HUDEP-2 (cell line): Measurements from ENCODE around the gene MCF2L2.
A peak's percentile ranks its signal among the peaks of the same experiment; 100 is the strongest.

Experiments used
- DNase-seq, 76 experiments: peaks; one replicate each; lab custom pipeline; 2025; ENCODE audit not compliant: unreplicated experiment in 76 of 76; lab: John Stamatoyannopoulos, UW

The MCF2L2 gene

DNA sequence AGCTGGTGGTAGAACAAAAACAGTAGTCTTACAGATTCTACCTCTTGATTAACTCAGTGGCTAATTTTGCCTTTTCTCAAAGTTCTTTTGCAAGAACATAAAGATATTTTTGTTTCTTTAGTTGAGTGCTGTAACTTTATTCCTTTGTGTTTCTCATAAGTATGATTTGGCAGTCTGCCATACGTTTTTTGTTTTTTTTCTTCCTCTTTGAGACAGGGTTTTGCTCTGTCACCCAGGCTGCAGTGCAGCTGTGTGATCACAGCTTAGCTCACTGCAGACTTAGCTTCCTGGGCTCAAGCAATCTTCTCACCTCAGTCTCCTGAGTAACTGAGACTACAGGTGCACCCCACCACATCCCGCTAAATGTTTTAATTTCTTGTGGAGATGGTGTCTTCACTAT, 153.0 kb downstream of the MCF2L2 start:
- DNase-seq = peak in 25 of 76 experiments; percentile 2 to 57 (median 29)

DNA sequence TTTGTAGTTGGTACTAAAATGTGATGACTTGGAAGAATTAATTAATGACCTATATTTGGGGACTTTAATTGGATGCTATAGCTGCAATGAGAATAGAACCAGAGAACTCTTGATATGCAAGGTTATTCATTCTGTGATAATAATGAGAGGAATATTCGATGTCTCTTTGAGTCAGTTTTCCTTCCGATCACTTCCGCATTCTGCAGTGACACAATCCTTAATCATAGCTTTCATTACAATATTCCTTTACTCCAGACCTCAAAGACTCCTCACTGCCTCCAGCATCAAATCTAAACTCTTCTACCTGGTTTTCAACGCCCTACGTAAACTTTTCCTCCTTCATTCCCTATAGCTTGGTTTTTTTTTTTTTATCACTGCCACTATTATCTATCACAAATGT, 153.8 kb downstream of the MCF2L2 start:
- no peak for DNase-seq

DNA sequence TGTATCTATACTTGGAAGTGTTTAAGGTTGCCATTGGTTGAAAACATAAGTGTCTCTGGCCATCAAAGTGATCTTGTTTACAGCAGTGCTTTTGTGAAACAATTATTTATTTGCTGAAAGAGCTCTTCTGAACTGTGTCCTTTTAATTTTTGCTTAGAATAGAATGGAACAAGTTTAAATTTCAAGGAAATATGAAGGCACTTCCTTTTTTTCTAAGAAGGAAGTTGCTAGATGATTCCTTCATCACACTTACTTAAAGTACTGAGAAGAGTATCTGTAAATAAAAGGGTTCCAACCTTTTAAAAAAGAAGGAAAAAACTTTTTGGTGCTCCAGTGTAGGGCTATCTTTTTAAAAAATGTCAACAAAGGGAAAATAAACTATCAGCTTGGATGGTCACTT, 155.6 kb downstream of the MCF2L2 start:
- DNase-seq = no peak

DNA sequence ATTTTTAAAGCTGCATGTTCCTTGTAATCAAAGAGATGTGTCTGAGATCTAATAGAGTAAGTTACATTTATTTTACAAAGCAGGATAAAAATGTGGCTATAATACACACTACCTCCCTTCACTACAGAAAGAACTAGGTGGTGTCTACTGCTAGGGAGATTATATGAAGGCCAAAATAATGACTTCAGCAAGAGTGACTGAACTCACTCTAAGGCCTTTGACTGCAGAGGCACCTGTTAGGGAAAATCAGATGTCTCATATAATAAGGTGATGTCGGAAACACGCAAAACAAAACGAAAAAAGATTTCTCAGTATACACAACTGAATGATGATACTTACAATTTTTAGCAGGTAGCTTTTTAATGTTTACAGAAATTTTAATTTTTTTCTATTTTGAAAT, 156.3 kb downstream of the MCF2L2 start:
- no peak for DNase-seq

DNA sequence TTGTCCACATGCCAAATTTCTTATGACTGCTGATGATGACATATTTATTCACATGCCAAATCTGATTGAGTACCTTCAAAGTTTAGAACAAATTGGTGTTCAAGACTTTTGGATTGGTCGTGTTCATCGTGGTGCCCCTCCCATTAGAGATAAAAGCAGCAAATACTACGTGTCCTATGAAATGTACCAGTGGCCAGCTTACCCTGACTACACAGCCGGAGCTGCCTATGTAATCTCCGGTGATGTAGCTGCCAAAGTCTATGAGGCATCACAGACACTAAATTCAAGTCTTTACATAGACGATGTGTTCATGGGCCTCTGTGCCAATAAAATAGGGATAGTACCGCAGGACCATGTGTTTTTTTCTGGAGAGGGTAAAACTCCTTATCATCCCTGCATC, 158.1 kb downstream of the MCF2L2 start:
- no peak for DNase-seq

DNA sequence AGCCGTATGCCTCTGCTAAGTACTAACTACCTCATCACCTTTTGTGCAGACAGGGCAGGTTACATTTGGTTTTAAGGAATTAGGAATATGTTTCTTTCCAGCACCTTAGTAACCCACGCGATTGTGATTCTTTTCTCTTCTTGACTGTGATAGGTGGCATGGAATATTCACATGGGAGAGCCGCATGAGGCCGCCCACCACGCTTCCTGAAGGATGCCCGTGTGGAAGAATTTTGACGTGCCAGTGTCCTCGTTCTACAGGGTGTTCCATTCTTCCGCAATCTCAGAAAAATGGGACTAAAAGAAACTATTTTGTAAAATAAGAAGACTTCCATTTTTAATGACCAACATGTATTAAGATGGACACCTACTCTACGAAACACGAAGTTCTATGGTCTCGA, 159.1 kb downstream of the MCF2L2 start:
- no peak for DNase-seq

DNA sequence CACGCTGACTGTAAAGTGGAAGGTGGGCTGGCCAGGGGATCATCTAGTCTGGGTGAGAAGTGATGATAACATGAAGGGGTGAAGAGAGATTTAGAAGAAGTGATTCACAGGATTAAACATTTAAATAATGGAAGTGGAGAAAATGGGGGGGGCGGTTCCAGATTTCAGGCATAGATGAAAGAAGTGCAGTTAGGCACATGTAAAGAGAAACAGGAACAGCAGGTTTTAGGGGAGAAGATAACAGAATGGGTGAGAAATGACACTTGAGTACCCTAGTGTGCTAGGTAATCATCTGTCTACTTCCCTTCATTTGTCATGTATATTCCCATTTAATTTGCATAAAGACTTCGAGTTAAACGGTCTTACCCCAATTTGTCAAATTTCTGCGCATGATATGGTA, 160.1 kb downstream of the MCF2L2 start:
- no peak for DNase-seq

DNA sequence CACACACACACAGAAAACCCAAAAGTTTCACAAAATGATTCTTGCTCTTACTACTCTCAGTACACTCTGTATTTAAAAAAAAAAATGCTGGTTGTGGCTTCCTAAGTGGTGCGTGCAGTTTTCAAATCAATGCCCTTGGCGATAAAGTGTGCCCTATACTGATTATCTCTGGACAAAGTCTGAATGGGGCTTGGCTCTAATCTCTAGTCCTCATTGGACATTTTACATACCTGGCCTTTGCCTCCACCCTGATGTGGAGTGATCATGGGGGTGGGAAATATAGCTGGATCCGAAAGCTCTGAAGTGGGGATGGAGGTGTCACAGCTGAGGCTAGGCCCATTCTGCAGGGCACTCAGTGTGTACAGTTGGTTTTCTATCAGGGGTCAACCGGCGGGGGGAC, 161.3 kb downstream of the MCF2L2 start:
- DNase-seq = no peak

DNA sequence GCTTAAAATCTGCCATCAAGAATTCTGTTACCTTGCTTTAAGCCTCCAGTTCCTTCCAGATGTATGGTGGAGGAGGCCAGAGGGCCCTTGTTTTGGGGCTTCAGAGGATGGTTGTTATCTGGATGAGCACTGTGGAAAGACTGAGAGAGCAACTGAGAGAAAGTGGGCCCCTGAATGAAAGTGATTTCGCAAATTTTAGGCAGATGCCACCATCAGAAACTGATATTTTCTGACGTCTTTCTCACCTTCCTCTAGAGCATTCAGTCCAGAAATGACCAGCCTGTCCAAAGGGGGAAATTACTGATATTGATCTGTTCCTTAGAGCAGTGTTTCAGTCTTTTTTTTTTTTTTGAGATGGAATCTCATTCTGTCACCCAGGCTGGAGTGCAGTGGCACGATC, 162.0 kb downstream of the MCF2L2 start:
- no peak for DNase-seq

DNA sequence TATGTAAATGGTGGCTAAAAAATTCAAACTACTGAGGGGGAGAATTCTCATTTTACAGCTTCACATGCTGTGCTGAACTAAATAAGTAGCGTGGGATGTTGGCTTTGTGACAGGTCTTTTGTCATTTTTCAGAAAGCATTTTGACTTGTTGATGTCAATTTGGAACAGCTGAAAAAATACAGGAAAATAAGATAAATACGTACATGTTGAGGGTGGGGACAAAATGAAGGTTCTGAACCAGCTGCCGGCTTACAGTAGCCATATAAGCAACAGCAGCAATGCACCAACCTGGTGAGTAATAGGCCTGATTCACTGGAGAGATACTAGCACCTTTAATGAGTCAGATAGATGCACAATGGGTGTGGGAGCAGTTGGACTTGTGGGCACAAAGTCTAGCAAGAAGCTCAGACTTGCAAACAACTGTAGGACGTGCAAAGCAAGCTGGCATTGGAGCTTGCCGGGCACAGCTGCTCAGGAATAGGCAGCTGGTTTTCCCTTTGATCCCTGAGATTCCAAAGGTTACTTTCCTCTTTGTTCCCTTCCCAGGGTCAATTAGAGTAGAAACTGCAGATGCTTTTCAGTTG, 162.5 kb downstream of the MCF2L2 start:
- peak in 7 of 76 experiments; percentile 7 to 28 (median 11) for DNase-seq

DNA sequence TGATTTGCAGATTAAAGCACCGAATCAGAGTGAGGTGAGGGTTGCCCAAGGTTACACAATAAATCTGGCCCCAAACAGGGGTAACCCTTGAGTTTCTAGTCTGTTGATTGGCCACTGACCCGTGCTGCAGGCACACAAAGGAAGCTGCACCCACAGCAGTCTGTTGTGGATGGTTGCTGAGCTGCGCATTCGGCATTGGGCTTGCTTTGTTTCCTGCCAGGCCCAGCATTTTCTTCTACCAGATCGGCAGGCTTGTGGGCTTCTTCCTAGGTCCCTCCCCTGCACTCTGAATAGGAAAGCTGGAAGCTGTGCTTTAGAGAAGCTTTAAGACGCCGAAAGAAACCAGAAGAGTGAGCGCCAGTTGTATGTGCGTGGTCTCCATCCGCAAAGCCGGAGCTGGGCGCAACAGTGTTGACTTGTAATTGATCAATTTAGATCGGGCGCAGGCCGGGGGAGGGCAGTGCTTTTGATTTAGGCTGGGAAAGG, 163.2 kb downstream of the MCF2L2 start:
- DNase-seq = no peak

DNA sequence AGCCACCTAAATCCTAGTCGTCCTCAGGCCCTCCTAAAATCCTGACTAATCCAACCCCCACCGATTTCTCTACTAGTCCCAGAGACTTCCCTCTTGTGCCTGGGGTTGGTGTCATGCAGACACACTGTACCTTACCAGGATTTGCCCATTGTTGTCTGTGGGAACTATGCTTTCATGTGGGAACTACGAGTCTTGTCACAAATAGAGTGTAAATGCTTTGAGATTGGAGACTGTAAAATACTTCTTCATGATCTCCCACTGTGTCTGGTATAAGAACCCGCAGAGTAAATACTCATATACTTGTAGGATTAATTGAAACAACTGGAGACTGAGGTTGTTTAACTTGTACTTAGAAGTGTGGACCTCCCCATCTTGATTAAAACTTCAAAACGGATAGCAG, 164.2 kb downstream of the MCF2L2 start:
- DNase-seq = no peak

DNA sequence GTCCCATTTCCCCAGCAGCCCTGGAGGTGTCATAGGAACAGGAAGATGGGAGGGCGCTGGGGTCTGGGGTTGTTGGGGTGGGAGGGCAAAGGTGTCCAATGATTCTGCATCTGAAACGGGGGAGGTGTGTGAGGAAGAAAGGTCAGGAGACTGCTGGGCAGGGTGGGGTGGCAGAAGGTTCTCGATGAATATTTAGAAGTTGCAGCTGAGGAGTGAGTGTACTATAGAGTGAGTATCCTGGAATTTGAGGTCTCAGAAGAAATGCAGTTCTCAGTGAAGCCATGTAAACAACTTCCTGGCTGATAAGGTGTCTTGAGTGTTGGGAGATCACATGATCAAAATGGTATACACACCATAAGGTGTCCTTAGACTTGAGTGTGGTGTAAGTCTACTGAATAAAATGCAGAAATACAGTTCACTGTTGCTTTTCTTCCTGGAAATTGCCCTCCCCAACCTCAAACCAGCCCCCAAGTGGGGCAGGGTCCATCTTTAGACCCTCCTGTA, 165.5 kb downstream of the MCF2L2 start:
- DNase-seq = no peak

DNA sequence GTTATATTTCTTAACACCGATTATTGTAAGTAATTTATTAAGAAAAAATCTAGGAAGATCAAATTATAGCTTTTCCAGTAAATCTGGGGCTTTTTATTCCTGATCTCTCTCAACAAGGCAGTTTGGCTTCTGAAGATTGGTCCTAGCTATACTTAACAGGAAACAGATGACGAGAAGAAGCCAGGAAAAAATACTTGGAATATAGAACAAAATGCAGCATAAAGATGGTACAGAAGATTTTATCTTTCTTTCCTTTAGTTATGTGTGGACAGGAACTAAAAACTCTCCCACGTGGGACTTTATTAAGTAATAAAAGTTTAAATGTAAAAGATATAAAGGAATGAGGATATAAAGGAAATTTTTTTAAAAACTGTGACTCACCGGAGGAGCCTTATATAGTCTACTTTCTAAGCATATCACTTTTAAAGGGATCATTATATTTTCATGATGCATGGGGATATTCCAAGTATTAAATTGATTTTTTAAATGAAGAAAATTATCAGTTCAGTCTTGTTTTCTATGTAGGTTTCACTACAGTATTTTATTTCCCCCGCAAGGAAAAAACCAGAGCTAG, 167.2 kb downstream of the MCF2L2 start:
- no peak for DNase-seq

DNA sequence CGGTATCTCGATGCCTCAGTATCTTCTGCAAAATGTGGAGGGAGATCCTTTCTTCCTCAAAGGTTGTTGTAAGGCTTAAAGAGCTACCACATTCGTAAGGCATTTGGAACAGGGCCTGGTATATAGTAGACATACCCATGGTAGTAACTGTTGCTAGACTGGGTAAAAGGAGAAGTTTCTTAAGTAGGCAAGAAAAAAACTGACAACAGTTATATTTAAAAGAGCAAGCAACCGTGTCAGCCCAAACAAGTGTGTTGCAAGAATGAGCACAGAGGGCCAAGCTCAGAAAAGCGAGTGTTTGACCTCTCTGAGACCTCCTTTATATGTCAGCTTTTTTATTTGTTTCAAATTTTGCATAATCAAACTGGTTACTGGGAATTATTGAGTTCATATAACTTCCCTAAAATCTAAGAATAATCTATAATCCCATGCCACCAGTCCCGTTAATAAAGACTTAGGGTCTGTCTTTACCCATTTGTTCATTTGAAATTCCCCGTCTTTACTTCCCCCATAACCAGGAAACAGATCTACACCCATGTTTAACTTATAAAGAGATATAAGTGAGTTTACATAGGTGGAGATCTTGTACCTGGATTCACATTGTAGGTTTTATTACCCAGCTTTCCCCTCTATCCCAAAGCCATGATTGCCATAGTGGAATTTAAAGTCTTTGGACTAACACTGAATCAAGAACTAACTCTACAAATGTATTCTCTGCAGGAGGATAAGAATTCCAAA, 168.1 kb downstream of the MCF2L2 start:
- DNase-seq = no peak

DNA sequence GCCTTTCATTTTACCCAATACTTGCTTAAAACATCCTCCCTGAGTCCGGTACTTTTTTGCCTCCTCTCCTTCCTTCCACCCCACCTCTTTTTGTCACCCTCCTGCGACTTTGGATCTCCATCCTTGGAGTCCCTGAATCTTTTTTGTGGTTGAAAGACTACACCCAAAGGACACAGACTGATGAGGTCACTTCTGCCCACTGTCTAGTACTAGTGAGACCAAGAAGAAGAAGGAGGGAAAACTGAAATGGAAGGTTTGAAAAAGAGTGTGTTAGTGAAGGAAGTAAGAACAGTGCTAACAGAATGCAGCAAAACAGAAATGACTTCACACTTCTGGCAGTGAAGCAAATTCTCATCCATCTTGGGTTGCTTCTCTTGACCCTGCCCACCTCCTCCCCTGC, 168.8 kb downstream of the MCF2L2 start:
- DNase-seq = no peak

DNA sequence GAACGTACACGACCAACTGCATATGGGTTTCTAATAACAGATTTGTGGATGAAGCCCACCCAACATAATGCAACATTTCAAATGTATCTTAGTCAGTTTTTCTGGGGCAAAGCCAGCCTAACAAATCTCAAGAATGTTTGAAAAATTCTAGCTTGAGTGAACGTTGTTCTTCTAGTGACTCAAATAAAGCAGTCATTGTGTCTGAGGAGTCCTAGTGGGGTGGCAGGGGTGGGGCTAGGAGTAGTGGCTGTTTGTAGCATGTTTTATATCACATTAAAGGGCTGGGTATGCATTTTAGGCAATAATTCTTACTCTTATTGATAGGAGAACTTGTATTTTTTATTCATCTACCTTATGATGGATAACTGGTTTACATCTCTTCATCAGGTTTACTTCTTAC, 169.3 kb downstream of the MCF2L2 start:
- no peak for DNase-seq

DNA sequence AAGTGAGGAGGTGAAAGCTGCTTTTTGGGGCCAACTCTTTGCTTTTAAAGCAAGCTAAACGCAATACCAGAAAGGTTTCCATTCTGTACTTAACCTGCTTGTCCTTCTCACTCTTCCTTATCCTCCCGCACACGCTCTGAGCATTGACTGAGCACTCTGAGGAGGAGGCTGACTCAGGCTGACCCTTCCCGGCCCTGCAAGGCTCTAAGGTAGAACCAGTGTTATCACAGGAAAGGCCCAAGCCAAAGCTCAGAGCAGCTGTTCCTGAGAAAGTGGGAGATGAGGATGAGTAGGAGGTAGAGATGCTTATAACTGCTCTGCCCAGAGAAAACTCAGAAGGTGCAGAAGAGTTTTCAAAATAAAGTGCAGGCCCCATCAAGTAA, 173.1 kb downstream of the MCF2L2 start:
- DNase-seq = peak in 45 of 76 experiments; percentile 3 to 52 (median 21)

DNA sequence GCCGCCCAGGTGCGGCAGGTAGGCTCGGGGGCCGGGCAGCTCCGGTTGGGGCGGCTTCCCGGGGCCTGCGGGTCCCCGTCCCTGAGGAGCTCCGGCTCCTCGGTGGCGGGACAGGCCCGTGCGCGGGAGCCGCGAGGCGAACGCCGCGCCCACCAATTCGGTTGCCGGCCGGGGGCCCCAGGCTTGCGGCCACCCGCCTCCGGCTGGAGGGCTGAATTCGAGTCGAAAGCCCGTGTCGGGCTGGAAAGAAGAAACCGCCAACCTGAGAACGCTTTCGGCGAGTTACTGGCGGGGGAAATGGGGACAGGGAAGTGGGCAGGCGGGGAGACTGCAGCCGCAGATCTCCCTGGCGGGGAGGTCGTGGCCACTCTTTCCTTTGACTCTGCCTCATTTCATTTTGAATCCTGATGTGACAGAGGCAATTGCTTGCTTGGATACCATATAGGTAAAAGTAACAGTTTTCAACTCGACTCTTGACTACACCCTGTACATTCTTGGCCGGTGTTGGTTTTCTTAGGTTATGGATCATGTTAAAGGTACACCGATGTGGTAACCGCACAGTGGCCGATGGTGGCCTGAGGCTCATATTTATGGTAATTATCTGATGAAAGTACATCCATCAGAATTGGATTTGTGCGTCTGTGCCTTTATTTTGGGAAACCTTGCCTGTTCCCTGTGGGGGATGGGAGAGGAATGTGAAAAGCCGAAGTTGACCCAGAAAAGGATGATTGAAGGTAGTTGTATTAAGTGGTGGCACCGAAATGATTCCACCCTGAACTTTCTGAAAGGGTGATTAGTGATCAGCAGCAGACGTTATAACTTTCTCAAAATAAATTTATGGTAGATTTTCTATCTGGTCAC, 173.7 kb downstream of the MCF2L2 start:
- DNase-seq = peak in 15 of 76 experiments; percentile 9 to 52 (median 34)

DNA sequence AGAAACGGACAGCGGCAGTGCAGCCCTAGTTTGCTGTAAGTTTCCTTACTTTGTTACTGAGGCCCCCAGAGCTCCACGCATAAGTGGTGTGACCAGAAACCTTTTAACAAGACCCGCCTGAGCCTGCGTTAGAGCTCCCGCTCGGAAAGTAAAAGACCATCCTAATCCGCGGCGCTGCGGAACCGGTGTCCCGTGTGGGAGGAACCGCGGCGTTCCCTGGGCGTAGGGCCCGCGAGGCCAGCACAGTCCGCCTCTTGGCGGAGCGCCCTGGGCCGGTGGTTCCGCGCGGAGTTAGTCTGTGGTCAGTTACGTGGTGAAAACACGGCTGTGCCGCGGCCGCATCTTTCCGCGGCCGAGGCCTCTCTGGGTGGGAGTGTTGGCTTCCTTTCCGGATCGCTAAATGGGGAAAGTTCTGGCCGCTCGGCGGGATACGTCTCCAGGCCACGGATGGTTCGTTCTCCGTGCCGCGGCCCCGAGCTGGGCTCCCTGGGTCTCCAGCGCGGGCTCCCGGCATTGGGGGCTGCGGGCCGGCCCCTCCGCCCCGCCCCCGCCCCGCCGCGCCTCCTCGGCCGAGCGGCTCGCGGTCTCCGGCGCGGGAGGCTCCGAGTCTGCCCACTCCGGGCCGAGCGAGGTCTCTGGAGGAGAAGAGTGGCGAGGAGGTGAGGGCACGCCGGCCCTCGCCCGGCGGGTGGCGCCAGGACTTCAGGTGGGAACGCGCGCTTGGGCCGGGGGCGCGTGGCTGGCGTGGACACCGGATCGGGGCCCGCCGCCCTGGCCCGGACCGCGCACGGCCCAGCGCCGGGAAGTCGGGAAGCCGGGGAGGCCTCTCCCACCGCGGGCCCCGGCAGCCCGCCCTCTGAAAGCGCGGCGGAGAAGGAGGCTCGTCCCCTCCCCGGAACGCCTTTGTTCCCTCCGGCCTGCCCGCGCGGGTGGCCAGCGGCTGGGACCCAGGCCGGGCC, 174.6 kb downstream of the MCF2L2 start:
- DNase-seq = peak in 52 of 76 experiments; percentile 5 to 66 (median 32)
